ENCODE measurements around the gene SNX9.
"Not testable (repeated sequence)": the region's sequence is repeated elsewhere in the genome, so short reads cannot be mapped to it uniquely, and the experiment has no call there.

Gene SNX9

GRCh38 chr6:157823001-157823527 lies at the start of gene SNX9:
TSS of gene SNX9 (plus strand) at chr6:157823246. CDS start at chr6:157823435, 189 bp downstream.
- DNase-seq (ENCODE audit: low read depth): peak; percentile 44

DNA sequence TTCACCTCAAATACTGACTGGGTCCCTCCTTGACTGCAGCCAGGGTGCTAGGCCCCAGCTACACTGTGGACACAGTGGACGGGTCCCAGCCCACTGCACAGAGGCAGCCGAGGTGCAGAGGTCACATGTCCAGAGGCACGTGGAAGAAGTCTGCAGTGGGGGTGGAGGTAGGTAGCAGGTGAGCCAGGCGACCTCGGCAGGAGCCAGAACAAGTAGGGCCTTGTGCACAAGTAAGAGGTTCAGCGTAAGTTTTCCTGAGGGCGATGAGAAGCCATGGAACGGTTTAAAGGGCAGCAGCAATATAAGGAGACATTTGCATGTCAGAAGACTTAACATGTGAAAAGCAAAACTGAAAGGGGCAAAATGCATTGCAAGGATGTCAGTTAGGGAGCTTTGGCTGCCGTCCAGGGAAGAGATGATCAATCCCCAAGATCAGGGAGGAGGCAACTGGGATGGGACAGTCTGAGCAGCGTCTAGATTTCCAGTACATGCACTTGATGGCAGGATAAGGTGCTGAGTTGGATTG lies 49.7 kb upstream of the SNX9 start:
- no peak for DNase-seq (ENCODE audit: low read depth)

GRCh38 chr6:157774153-157775135 lies 48.6 kb upstream of the SNX9 start:
- DNase-seq (ENCODE audit: low read depth): no peak

DNA sequence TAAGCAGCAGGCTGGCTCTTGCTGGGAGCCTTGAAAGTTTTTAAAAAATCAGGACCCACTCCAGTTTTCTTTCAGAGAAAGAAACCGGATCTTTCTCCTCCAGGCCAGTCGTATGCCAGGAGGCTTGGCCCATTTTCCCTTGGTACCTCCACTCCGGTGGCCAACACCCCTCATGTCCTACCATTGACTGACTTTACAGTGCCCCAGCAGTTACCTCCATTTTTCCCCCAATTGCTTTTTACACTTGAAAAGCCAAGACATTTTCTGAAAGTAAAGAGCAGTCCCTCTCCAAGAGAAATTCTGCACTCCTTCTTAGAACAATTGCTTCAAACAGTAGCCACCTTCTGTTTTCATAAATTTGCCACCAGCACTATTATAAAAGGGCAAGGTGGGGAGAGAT lies 47.7 kb upstream of the SNX9 start:
- DNase-seq (ENCODE audit: low read depth): no peak

- DNase-seq (ENCODE audit: low read depth): no peak
Measured at GRCh38 chr6:157777344-157777743, 45.7 kb upstream of the SNX9 start.

DNA sequence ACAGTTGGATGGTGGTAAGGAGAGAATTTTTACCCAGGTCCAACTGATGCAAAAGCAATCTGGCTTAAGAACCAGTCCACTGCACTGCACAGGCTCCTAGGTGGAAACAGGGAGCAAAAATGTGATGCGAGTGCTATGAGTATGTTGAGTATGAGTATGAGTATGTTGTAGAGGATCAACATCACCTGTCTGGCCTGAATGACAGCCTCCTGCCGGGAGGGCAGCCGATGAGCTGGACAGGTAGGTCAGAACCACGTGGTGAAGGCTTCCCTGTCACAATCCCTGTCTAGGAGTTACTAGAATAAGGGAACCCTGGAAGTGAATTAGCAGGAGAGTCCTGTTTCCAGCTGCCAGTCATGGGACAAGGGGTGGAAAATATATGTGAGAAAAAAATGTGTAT lies 44.3 kb upstream of the SNX9 start:
- DNase-seq (ENCODE audit: low read depth): no peak

GRCh38 chr6:157779705-157780604 lies 43.1 kb upstream of the SNX9 start:
- no peak for DNase-seq (ENCODE audit: low read depth)

- DNase-seq (ENCODE audit: low read depth): no peak
Measured at GRCh38 chr6:157785636-157786035, 37.4 kb upstream of the SNX9 start.

DNA sequence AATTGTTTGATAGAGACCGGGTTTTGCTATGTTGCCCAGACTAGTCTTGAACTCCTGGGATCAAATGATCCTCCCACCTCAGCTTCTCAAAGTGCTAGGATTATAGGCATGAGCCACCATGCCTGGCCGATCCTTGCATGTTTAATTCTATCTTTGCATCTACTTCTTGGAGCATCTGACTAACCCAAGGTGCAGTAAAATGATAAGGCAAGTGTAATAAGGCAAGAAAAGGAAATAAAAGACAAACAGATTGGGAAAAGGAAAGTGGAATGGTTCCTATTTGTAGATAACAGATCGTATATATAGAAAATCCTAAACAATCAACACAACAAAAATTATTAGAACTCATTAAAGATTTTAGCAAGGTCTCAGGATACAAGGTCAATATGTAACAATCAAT lies 36.8 kb upstream of the SNX9 start:
- no peak for DNase-seq (ENCODE audit: low read depth)

DNA sequence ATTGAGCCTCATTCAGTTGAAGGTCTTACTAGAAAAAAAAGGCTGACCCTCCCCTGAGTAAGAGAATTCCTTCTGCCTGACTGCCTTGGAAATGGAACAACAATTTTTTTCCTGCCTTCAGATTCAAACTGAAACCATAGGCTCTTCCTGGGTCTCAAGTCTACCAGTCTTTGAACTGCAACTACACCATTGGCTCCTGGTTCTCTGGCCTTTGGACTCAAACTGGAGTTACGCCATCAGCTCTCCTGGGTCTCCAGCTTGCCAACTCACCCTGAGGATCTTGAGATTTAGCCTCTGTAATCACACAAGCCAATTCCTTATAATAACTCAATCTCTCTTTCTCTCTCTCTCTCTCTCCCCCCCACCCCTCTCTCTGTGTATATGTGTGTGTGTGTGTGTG lies 36.0 kb upstream of the SNX9 start:
- no peak for DNase-seq (ENCODE audit: low read depth)

DNA sequence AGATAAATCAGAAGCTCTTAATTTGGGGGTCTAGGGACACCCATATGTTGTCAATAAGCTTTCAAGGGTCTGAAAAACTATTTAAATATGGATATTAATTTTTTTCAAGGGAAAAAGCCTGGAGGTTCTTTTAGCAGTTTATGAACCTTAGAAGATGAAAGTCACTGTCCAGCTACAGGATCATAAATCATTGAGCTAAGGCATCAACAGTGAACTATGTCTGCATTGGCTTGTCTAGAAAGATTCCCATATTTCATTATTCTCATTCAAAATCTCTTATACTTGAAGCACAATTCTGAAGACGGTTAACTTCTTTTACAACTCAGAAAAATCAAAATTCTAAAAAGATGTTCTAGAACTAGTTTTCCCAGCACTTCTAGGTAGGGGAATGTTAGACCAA lies 34.9 kb upstream of the SNX9 start:
- no peak for DNase-seq (ENCODE audit: low read depth)

DNA sequence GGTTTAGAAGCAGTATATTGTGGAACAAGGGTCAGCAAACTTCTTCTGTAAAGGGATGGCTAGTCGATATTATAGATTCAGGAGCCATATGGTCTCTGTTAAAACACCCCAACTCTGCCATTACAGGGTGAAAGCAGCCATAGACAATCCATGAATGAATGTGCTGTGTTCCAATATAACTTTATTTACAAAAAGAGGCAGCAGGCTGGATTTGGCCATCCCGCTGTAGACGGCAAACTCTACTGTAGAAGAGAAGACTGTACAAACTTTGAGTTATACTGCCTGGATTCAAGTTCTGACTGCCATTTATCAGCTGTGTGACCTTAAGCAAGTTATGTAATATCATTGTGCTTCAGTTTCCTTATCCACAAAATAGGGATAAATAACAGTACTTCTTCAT lies 33.7 kb upstream of the SNX9 start:
- DNase-seq (ENCODE audit: low read depth): no peak

DNA sequence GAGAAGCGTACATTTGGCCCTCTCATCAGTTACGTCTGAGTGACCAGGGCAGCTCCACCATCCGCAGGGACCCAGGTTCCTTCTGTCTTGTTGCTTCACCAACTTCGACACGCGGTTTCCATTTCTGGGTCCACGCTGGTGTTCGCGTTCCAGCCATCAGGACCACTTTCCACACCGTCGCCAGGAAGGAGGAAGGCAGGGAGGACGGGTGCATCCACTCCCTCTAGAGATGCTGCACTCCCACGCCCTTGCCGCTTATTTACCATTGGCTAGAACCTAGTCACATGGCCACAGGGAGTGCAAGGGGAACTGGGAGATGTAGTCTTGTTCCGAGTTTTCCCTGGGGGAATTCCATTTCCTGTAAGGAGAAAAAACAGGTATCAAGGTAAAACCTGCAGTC lies 33.2 kb upstream of the SNX9 start:
- no peak for DNase-seq (ENCODE audit: low read depth)

DNA sequence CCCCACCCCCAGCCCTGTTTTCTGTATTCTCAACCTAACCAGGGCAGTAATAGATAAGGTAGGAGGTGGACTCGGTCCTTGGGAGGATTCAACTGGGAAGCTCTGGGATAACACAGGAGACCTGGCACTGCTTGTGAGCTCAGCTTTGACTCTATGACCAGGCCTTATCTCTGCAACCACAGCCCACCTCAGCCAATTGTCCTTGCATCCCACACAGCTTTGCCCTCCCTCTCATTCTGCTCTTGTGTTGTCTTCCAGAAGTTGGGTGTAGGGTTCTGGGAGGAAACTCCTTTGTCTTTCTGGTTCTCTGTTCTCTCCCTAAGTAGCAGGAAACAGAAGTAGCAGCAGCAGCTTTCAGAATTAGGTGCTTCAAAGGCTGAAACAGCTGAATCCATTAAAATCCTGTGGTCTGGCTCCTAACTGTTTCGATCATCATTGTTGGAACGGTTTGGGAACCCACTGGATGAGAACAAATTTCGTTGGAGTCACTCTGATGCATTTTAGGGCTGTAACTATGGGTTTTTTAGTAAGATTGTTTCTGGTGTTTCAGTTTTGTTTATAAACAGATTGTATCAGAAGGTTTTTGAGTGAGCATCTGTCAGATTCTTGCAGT lies 32.4 kb upstream of the SNX9 start:
- no peak for DNase-seq (ENCODE audit: low read depth)

DNA sequence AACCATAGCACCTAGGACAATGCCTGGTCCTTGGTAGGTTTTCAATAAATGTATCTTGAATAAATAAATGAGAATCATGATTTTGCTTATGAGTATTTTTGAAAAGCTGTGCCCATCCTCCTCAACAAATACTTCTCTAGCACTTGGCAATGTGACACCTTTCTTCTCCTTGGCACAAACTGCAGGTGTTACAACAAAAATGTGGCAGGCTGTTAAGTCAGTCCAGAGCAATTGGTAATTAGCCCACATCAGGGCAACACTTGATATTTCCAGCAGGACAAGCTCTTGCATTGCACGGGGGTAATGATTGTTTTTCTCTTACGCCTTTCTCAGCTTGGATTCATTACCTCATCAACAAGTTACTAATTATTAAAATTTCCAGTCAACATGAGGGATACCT lies 31.6 kb upstream of the SNX9 start:
- DNase-seq (ENCODE audit: low read depth): no peak

DNA sequence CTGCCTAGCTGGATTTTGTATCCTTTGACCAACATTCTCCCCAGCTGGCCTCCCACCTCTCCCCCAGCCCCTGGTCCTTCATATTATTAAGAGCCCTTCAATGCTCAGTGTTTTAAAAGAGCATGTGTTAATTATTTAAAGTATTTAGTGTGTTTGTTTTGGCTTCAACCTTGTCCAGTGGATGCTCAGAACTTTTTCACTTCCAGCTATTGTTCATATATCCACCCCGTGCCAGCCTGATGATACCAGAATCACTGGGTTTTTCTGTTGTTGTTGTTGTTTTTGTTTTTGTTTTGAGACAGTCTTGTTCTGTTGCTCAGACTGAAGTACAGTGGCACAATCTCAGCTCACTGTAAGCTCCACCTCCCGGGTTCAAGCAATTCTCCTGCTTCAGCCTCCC lies 30.4 kb upstream of the SNX9 start:
- DNase-seq (ENCODE audit: low read depth): no peak

DNA sequence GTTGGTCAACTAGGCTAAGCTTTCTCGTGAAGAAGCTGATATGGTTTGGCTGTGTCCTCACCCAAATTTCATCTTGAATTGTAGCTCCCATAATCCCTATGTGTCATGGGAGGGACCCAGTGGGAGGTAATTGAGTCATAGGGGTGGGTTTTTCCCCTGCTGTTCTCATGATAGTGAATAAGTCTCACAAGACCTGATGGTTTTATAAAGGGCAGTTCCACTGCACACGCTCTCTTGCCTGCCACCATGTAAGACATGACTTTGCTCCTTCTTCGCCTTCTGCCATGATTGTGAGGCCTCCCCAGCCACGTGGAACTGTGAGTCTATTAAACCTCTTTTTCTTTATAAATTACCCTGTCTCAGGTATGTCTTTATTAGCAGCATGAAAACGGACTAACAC lies 29.0 kb upstream of the SNX9 start:
- not testable (repeated sequence) for DNase-seq (ENCODE audit: low read depth)

DNA sequence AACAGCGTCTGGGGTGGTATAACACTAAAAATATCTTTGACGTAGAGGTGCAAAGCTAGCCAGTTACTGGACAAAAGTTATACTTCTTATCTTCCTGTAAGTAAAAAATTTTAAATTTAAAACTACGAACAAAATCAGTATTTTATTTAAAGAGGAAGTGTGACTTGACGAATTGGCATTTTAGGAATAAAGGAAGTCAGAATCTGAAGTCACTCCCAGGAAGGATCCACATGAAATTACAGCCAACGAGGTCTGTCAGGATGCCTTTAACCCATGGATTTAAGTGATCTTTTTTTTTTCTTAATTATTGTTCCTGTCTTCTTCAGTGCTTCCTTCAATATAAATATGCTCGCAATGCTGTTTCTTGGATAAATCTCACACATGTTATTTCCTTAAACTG lies 27.2 kb upstream of the SNX9 start:
- DNase-seq (ENCODE audit: low read depth): no peak

DNA sequence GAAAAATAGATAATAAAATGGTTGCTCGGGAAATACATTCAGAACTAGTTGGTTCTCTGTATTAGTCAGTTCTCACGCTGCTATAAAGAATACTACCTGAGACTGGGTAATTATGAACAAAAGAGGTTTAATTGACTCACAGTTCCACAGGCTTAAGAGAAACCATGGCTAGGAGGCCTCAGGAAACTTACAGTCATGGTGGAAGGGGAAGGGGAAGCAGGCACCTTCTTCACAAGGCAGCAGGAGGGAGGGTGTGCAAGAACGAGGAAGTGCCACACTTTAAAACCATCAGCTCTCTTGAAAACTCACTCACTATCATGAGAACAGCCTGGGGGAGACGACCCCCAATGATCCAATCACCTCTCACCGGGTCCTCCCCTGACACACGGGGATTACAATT lies 24.2 kb upstream of the SNX9 start:
- DNase-seq (ENCODE audit: low read depth): no peak

DNA sequence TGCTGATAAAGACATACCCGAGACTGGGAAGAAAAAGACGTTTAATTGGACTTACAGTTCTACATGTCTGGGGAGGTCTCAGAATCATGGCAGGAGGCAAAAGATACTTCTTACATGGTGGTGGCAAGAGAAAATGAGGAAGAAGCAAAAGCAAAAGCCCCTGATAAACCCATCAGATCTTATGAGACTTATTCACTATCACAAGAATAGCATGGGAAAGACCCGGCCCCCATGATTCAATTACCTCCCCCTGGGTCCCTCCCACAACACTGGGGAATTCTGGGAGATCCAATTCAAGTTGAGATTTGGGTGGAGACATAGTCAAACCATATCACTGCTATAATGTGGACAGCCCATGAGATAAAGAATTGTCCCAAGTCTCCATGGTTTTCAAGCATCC lies 23.5 kb upstream of the SNX9 start:
- DNase-seq (ENCODE audit: low read depth): not testable (repeated sequence)

- DNase-seq (ENCODE audit: low read depth): no peak
Measured at GRCh38 chr6:157800420-157801237, 22.4 kb upstream of the SNX9 start.

Data from GM04504 (cell line).